GM12878 (cell line): Measurements from ENCODE around the gene HOOK1. TPM values are rescaled to one million over a fixed set of nuclear protein-coding genes. Genes with fewer than 3 reads are reported as not detected.

ENCODE experiments used
- ATAC-seq: fragments of 200-7000 bp; cut with Tn5 transposase; 3 replicates; pipeline ENCODE4 v1.9.1; 2020; ENCODE audit warnings: mild to moderate bottlenecking, moderate library complexity
- BruUV-seq: library from RNA; stranded (reverse); fragments of 400-500 nt; replicated peaks from 2 replicates; lab custom pipeline; 2021; lab: Mats Ljungman, UMichigan
- CTCF ChIA-PET: fragments of 300-600 bp; sonication (Branson Sonifier 250); formaldehyde crosslinking; extraction: SDS; loops from one replicate; lab custom pipeline; 2021; ENCODE audit warnings: inconsistent platforms; lab: Yijun Ruan, JAX
- POLR2A ChIA-PET: fragments of 350-600 bp; formaldehyde crosslinking; extraction: SDS; loops from one replicate; lab custom pipeline; 2021; ENCODE audit warnings: inconsistent platforms; lab: Charles Lee
- RAD21 ChIA-PET: fragments of 300-600 bp; sonication (Branson Sonifier 250); formaldehyde crosslinking; loops from one replicate; lab custom pipeline; 2023; ENCODE audit warnings: antibody characterized with exemption; ENCODE audit not compliant: unreplicated experiment; lab: Charles Lee
- SMC1A ChIA-PET: fragments of 300-600 bp; sonication (Branson Sonifier 250); formaldehyde crosslinking; loops from one replicate; lab custom pipeline; 2023; ENCODE audit not compliant: unreplicated experiment, uncharacterized antibody; lab: Charles Lee
- DNase-seq: peaks from one replicate; pipeline ENCODE4 v3.0.0-alpha.2; 2011; ENCODE audit warnings: low read depth, low spot score
- FAIRE-seq: peaks from 3 replicates; lab custom pipeline; 2011; peaks lifted over from hg19 to GRCh38; lab: Jason Lieb, UNC
- H2AFZ ChIP-seq: 2 replicates; pipeline ENCODE4 v1.6.0; 2011; ENCODE audit warnings: low read depth, low read length, control low read depth; ENCODE audit not compliant: control insufficient read depth
- H3K27ac ChIP-seq: 2 replicates; pipeline ENCODE4 v1.5.1; 2011; ENCODE audit warnings: control low read depth; ENCODE audit not compliant: control insufficient read depth, insufficient read depth
- H3K27me3 ChIP-seq, 2 experiments: replicated peaks in 1 of 2; 2 replicates each; pipeline versions ENCODE4 v1.6.0 to v1.6.1; 2011; ENCODE audit warnings: low read length in 1 of 2; ENCODE audit not compliant: control insufficient read depth in 2 of 2, insufficient read depth in 2 of 2
- H3K36me3 ChIP-seq, 2 experiments: 2 replicates each; pipeline ENCODE4 v1.5.1; 2011; ENCODE audit warnings: low read length in 1 of 2; ENCODE audit not compliant: control insufficient read depth in 2 of 2, insufficient read depth in 2 of 2
- H3K4me1 ChIP-seq: 2 replicates; pipeline ENCODE4 v1.6.1; 2011; ENCODE audit warnings: mild to moderate bottlenecking, low read length, moderate library complexity, mixed read lengths; ENCODE audit not compliant: control insufficient read depth, insufficient read depth
- H3K4me2 ChIP-seq: 2 replicates; pipeline ENCODE4 v1.6.0; 2011; ENCODE audit warnings: control low read depth; ENCODE audit not compliant: control insufficient read depth, insufficient read depth
- H3K4me3 ChIP-seq: fragments of 200-600 bp; sonication (generic); 2 replicates; pipeline ENCODE4 v1.5.1; 2016
- H3K79me2 ChIP-seq: 2 replicates; pipeline ENCODE4 v1.6.0; 2011; ENCODE audit warnings: low read length; ENCODE audit not compliant: control insufficient read depth, insufficient read depth
- H3K9ac ChIP-seq: 2 replicates; pipeline ENCODE4 v1.8.0; 2011; ENCODE audit warnings: low read length, control low read depth, mixed read lengths; ENCODE audit not compliant: control insufficient read depth, insufficient read depth
- H3K9me3 ChIP-seq: replicated peaks from 3 replicates; pipeline ENCODE4 v1.5.1; 2011; ENCODE audit warnings: mild to moderate bottlenecking, low read length; ENCODE audit not compliant: control insufficient read depth, insufficient read depth
- H4K20me1 ChIP-seq: 2 replicates; pipeline ENCODE4 v1.6.0; 2011; ENCODE audit not compliant: control insufficient read depth, insufficient read depth
- CTCF ChIP-seq, 3 experiments: IDR thresholded peaks in 2 of 3; conservative IDR thresholded peaks in 1 of 3; 2 replicates each; pipeline ENCODE4 v1.5.1; 2011; ENCODE audit warnings: low read depth in 3 of 3, low read length in 3 of 3, mild to moderate bottlenecking in 3 of 3, control low read depth in 2 of 3, moderate library complexity in 2 of 3, inconsistent platforms in 1 of 3, mixed read lengths in 1 of 3; ENCODE audit not compliant: control insufficient read depth in 2 of 3, insufficient read depth in 1 of 3; ENCODE audit errors: extremely low read depth in 1 of 3
- KDM1A ChIP-seq: fragments of 200-600 bp; sonication (generic); IDR thresholded peaks from 2 replicates; pipeline ENCODE4 v1.6.1; 2016; ENCODE audit warnings: borderline replicate concordance
- RAD21 ChIP-seq: IDR thresholded peaks from 2 replicates; pipeline ENCODE4 v1.6.1; 2011; ENCODE audit warnings: mild to moderate bottlenecking, low read depth, low read length, moderate library complexity; ENCODE audit not compliant: insufficient read depth
- SMC3 ChIP-seq: IDR thresholded peaks from 2 replicates; pipeline ENCODE4 v1.6.1; 2011; ENCODE audit warnings: low read length, improper control_type of control experiment, borderline replicate concordance
- SRF ChIP-seq, 2 experiments: IDR thresholded peaks; 2 replicates each; pipeline ENCODE4 v1.6.1; 2011; ENCODE audit warnings: low read depth in 2 of 2, low read length in 2 of 2, mild to moderate bottlenecking in 1 of 2, moderate library complexity in 1 of 2
- WGBS: methylation state at CpG from one replicate; pipeline ENCODE4 v1.1.6; 2016; ENCODE audit warnings: low lambda C conversion rate; ENCODE audit not compliant: insufficient replicate concordance, insufficient coverage; ENCODE audit errors: missing lambda C conversion rate; 5-methylcytosine and 5-hydroxymethylcytosine counted together
- in situ Hi-C: fragments of 300-500 bp; cut with MboI; formaldehyde crosslinking; loops from 9 replicates; pipeline ENCODE4 v1.14.3; 2018; ENCODE audit warnings: mixed read lengths
- intact Hi-C: fragments of 100-400 bp; cut with micrococcal nuclease; formaldehyde crosslinking; loops from one replicate; pipeline ENCODE4 v1.14.2; 2022; ENCODE audit not compliant: unreplicated experiment
- polyA plus RNA-seq, 11 experiments: library from polyadenylated mRNA; depleted of rRNA in 4 of 11; unstranded in 6 of 11; stranded (reverse) in 5 of 11; fragments of >200 nt; fragmentation: Nextera tagmentation in 4 of 11; fragmentation: Illumina TruSeq in 1 of 11; extraction: Ambion mirVana in 4 of 11; extraction: Trizol in 1 of 11; gene quantifications; 1 replicate in 1 of 11; 2 replicates in 10 of 11; pipeline versions ENCODE4 v1.2.1 to v1.2.3, GENCODE V29; 2011 to 2016; ENCODE audit warnings: inconsistent platforms in 2 of 11, missing spikeins in 2 of 11, low read depth in 1 of 11
- total RNA-seq, 4 experiments: library from RNA; depleted of rRNA in 3 of 4; stranded (reverse); fragments of >200 nt in 3 of 4; fragmentation: Illumina TruSeq in 1 of 4; extraction: Trizol in 1 of 4; gene quantifications; 2 replicates each; pipeline versions ENCODE4 v1.2.1 to v1.2.3, GENCODE V29; 2013 to 2021

HOOK1 gene
- total and polyA plus RNA-seq, 10 of the 15 experiments (the other 5 are each of a cell fraction or from before 2014, with no cell fraction given): 1.4 to 15.4 (median 3.7) TPM

- intact Hi-C loops (loop anchor here (1.0 kb wide), 1 partner anchor 68 kb away; no protein-coding TSS in a partner anchor), in situ Hi-C loops (no loop called here)
- Histone ChIP-seq H4K20me1 (no peaks in the 10 kb centered on the region), H3K9me3 (no peaks in the 10 kb centered on the region; the same call in 1 of the 3 replicates), H3K4me2 (no peak overlapping the region), H2AFZ (no peak overlapping the region), H3K4me3 (no peak overlapping the region), H3K36me3 (no peaks in the 10 kb centered on the region), H3K4me1 (no peaks in the 10 kb centered on the region), H3K27ac (no peak overlapping the region), H3K27me3 (no peaks in the 10 kb centered on the region), H3K9ac (no peak overlapping the region), H3K79me2 (no peaks in the 10 kb centered on the region)
- RAD21 ChIA-PET: interaction anchor here (0.6 to 6.3 kb wide), 5 partner anchors 64 to 1235 kb away, joined by 3 to 54 read pairs (median 4); no protein-coding TSS in a partner anchor
- TF ChIP-seq SMC3 (peak; percentile 30; the same call in 1 of the 2 replicates), RAD21 (peak; percentile 39), SRF (IDR thresholded peaks at IDR 0.05; ENCODE audit: low read depth in 2 of 2, low read length in 2 of 2) (no peak), KDM1A (no peak), CTCF (IDR thresholded peaks at IDR 0.05 in 2 of 3, conservative IDR thresholded peaks at IDR 0.05 in 1 of 3; ENCODE audit: control insufficient read depth in 2 of 3, extremely low read depth in 1 of 3, insufficient read depth in 1 of 3, low read depth in 3 of 3, low read length in 3 of 3) (peak; percentile 37 to 54 (median 46); a peak in 5 of 6 replicates)
- no TSS peak for BruUV-seq
- DNase-seq (no peak), FAIRE-seq (no peak), ATAC-seq (peak; percentile 89)
- WGBS: 37% methylated on average over 5 of the region's 5 CpGs
- SMC1A ChIA-PET: interaction anchor here (1.0 to 4.8 kb wide), 2 partner anchors 66 to 72 kb away, joined by 3 to 62 read pairs; no protein-coding TSS in a partner anchor
- POLR2A ChIA-PET: interaction anchor here (1.9 kb wide), 1 partner anchor 68 kb away, joined by 4 read pairs; no protein-coding TSS in a partner anchor
- CTCF ChIA-PET: interaction anchor here (1.1 to 4.6 kb wide), 11 partner anchors 11 to 94 kb away, joined by 3 to 94 read pairs (median 4); no protein-coding TSS in a partner anchor
These were observed 64.8 kb downstream of the HOOK1 start for GRCh38 chr1:59879574-59879973.
